Measurements from ENCODE around the gene RABGAP1L. TPM values are rescaled to one million over a fixed set of nuclear protein-coding genes. Genes with fewer than 3 reads are reported as not detected.

RABGAP1L gene
- total and polyA plus RNA-seq, 10 of the 15 experiments (the other 5 are each of a cell fraction or from before 2014, with no cell fraction given), result 5.8 to 194 (median 113) TPM

DNA sequence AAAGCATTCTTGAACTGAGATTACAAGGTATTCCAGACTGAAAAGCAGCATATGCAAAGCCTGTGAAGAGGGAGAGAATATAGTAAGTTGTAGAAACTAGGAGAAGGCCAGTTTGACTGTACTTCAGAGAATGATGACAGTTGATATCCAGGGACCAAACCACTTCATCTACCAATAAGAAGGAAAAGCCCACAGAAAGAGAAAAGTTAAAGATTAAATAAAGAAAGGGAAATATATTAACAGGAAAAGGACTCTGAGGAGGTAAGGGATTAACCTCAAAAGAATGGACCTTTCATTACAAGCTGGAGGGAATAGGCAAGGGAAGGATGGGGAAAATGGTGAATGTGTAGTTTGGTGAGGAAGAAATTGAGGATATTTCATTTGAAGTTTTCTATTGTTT lies 660.3 kb downstream of the RABGAP1L start:
- Histone ChIP-seq H3K9ac (ENCODE audit: control insufficient read depth, insufficient read depth, low read length) (no peak overlapping the region), H2AFZ (ENCODE audit: control insufficient read depth, low read depth, low read length) (no peak overlapping the region), H3K27me3 (replicated peaks in 1 of 2; ENCODE audit: control insufficient read depth in 2 of 2, insufficient read depth in 2 of 2, low read length in 1 of 2) (no peaks in the 10 kb centered on the region), H3K4me3 (no peak overlapping the region), H3K36me3 (ENCODE audit: control insufficient read depth in 2 of 2, insufficient read depth in 2 of 2, low read length in 1 of 2) (0 out of 4 replicates have a peak, but pooled peaks cover 0 to 4% of the 10 kb centered on the region in 2 experiments), H3K4me1 (ENCODE audit: control insufficient read depth, insufficient read depth, low read length) (peaks cover 38% of the 10 kb centered on the region), H3K79me2 (ENCODE audit: control insufficient read depth, insufficient read depth, low read length) (no peaks in the 10 kb centered on the region; the same call in 1 of the 2 replicates), H3K9me3 (replicated peaks; ENCODE audit: control insufficient read depth, insufficient read depth, low read length) (no peaks in the 10 kb centered on the region; the same call in 2 of the 3 replicates), H4K20me1 (ENCODE audit: control insufficient read depth, insufficient read depth) (no peaks in the 10 kb centered on the region), H3K27ac (ENCODE audit: control insufficient read depth, insufficient read depth) (no peak overlapping the region), H3K4me2 (ENCODE audit: control insufficient read depth, insufficient read depth) (no peak overlapping the region)
- BruUV-seq (replicated peaks), result no TSS peak
- in situ Hi-C loops (cut with MboI), result no loop called here
- DNase-seq (ENCODE audit: low read depth, low spot score) (no peak), FAIRE-seq (peak; percentile 31), ATAC-seq (no peak)
- intact Hi-C loops (cut with micrococcal nuclease; ENCODE audit: unreplicated experiment), result no loop called here
- ChIA-PET CTCF (interaction anchor here (3.4 kb wide), 1 partner anchor 10 kb away, joined by 8 read pairs; no protein-coding TSS in a partner anchor), POLR2A (no interaction called here), RAD21 (ENCODE audit: unreplicated experiment) (no interaction called here), SMC1A (ENCODE audit: uncharacterized antibody, unreplicated experiment) (interaction anchor here (1.0 to 1.1 kb wide), 3 partner anchors 10 to 179 kb away, joined by 3 to 7 read pairs (median 3); no protein-coding TSS in a partner anchor)
- TF ChIP-seq EGR1 (IDR thresholded peaks at IDR 0.05; ENCODE audit: borderline replicate concordance in 1 of 2, low read depth in 2 of 2, low read length in 2 of 2) (no peak), RB1 (IDR thresholded peaks at IDR 0.05; ENCODE audit: borderline replicate concordance) (no peak), CBX3 (IDR thresholded peaks at IDR 0.05; ENCODE audit: borderline replicate concordance, low read depth) (no peak), JUND (IDR thresholded peaks at IDR 0.05; ENCODE audit: low read depth, low read length) (no peak), ZSCAN29 (IDR thresholded peaks at IDR 0.05) (no peak), POLR2A (IDR thresholded peaks at IDR 0.05; ENCODE audit: low read depth, low read length) (no peak), CHD2 (IDR thresholded peaks at IDR 0.05; ENCODE audit: borderline replicate concordance, low read depth, low read length) (no peak), RAD21 (IDR thresholded peaks at IDR 0.05; ENCODE audit: insufficient read depth, low read depth, low read length) (no peak), SUZ12 (IDR thresholded peaks at IDR 0.05; ENCODE audit: unreplicated experiment) (no peak), BHLHE40 (IDR thresholded peaks at IDR 0.05; ENCODE audit: borderline replicate concordance in 1 of 2, low read depth in 2 of 2, low read length in 1 of 2) (no peak)
- TF ChIP-seq, protein P1, sequence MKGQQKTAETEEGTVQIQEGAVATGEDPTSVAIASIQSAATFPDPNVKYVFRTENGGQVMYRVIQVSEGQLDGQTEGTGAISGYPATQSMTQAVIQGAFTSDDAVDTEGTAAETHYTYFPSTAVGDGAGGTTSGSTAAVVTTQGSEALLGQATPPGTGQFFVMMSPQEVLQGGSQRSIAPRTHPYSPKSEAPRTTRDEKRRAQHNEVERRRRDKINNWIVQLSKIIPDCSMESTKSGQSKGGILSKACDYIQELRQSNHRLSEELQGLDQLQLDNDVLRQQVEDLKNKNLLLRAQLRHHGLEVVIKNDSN (IDR thresholded peaks at IDR 0.05; ENCODE audit: borderline replicate concordance, extremely low read length, insufficient read depth, low read depth, low read length), result no peak
- TF ChIP-seq, protein P2, sequence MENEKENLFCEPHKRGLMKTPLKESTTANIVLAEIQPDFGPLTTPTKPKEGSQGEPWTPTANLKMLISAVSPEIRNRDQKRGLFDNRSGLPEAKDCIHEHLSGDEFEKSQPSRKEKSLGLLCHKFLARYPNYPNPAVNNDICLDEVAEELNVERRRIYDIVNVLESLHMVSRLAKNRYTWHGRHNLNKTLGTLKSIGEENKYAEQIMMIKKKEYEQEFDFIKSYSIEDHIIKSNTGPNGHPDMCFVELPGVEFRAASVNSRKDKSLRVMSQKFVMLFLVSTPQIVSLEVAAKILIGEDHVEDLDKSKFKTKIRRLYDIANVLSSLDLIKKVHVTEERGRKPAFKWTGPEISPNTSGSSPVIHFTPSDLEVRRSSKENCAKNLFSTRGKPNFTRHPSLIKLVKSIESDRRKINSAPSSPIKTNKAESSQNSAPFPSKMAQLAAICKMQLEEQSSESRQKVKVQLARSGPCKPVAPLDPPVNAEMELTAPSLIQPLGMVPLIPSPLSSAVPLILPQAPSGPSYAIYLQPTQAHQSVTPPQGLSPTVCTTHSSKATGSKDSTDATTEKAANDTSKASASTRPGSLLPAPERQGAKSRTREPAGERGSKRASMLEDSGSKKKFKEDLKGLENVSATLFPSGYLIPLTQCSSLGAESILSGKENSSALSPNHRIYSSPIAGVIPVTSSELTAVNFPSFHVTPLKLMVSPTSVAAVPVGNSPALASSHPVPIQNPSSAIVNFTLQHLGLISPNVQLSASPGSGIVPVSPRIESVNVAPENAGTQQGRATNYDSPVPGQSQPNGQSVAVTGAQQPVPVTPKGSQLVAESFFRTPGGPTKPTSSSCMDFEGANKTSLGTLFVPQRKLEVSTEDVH (IDR thresholded peaks at IDR 0.05; ENCODE audit: low read depth, partially characterized antibody), result no peak

Data from GM12878 (cell line).